Measurements from ENCODE around the gene ACAP2.

Gene ACAP2

DNA sequence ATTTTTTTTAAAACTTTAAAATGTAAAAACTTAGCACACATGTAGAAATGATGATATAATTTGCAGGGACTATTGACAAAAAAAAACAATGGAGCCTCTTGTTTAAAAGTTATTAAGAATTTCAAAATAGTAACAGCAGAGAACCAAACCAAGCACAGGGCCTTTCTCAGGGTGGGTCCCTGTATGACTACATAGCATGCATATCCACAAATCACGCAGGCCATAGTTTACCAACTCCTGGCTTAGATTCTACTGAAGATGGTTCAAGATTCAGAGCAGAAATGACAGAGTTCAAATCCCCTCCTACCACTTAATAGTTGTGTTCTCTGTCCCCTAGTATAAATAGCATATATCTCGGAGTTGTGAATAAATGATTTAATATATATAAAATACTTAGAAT is 19.0 kb downstream of the ACAP2 start:
- Histone ChIP-seq H3K4me3 (ENCODE audit: insufficient read depth in 1 of 2, low read depth in 1 of 2, low read length in 2 of 2) (no peak overlapping the region), H2BK5ac (ENCODE audit: low read depth, low read length, poor library complexity, severe bottlenecking) (no peak overlapping the region), H3K27me3 (ENCODE audit: control insufficient read depth in 1 of 2, insufficient read depth in 1 of 2, low read length in 2 of 2) (no peaks in the 10 kb centered on the region), H3K79me1 (replicated peaks; ENCODE audit: low read length, poor library complexity, severe bottlenecking) (peaks cover 16% of the 10 kb centered on the region), H3K4me2 (ENCODE audit: low read length, poor library complexity, severe bottlenecking) (no peak overlapping the region), H2AFZ (ENCODE audit: low read depth, low read length) (no peak overlapping the region), H3K9ac (ENCODE audit: low read length) (no peak overlapping the region), H3K18ac (ENCODE audit: low read depth in 1 of 2, low read length in 2 of 2) (no peak overlapping the region), H2BK15ac (ENCODE audit: low read depth, poor library complexity, severe bottlenecking) (no peak overlapping the region), H3K14ac (ENCODE audit: low read length in 2 of 2) (no peak overlapping the region), H4K91ac (ENCODE audit: low read length) (no peak overlapping the region), H3K4ac (ENCODE audit: low read depth in 1 of 2, low read length in 2 of 2) (no peak overlapping the region), H3K27ac (ENCODE audit: low read length, poor library complexity, severe bottlenecking) (no peak overlapping the region), H2BK12ac (ENCODE audit: low read length in 2 of 2) (no peak overlapping the region), H3K36me3 (ENCODE audit: control insufficient read depth in 1 of 2, insufficient read depth in 2 of 2, low read depth in 1 of 2, low read length in 2 of 2) (no peaks in the 10 kb centered on the region), H4K8ac (ENCODE audit: low read length) (no peak overlapping the region), H3K4me1 (ENCODE audit: control insufficient read depth, insufficient read depth, low read depth, low read length) (no peaks in the 10 kb centered on the region), H2BK120ac (ENCODE audit: low read depth, low read length) (no peak overlapping the region), H3K9me3 (ENCODE audit: control insufficient read depth, low read length) (no peaks in the 10 kb centered on the region), H3K23ac (ENCODE audit: low read length in 2 of 2) (no peak overlapping the region), H2AK5ac (ENCODE audit: low read length, severe bottlenecking) (no peak overlapping the region)
- 75% methylated on average over 1 of the region's 2 CpGs for WGBS
- no peak for DNase-seq

DNA sequence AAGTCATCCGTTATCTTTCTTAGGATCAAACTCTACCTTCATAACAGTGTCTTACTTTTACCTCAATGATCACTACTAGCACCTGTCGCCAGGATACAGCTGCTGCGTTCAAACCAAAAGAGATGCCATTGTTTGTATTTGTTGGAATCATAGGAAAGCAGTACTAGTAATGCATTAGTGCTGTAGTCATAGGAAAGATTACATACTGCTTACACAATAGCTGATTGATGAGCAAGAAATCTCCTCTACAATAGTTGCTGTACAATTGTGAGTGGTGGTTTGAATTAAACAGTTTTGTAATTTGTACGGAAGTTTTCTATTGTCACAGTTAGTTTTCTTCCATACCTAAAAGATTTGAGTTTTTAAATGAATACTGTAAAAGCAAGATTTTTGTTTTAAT is 21.4 kb downstream of the ACAP2 start:
- WGBS = 100% methylated on average over 1 of the region's 4 CpGs

DNA sequence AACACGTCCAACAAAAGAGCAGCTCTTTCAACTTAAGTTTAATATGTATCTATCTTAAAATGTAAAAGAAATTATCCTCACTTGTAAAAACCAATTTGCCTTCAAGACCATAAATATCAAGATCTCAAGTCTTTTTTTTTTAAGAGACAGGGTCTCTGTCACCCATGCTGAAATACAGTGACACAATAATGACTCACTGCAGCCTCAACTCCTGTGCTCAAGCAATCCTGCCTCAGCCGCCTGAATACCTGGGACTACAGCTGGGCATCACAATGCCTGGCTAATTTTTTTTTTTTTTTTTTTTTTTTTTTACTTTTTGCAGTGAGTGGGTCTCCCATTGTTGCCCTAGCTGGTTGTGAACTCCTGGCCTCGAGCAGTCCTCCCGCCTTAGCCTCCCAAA is 26.0 kb downstream of the ACAP2 start:
- Histone ChIP-seq H3K4me3 (ENCODE audit: insufficient read depth in 1 of 2, low read depth in 1 of 2, low read length in 2 of 2) (no peak overlapping the region), H3K27ac (ENCODE audit: low read length, poor library complexity, severe bottlenecking) (no peak overlapping the region), H3K36me3 (ENCODE audit: control insufficient read depth in 1 of 2, insufficient read depth in 2 of 2, low read depth in 1 of 2, low read length in 2 of 2) (no peaks in the 10 kb centered on the region), H2BK120ac (ENCODE audit: low read depth, low read length) (no peak overlapping the region), H3K18ac (ENCODE audit: low read depth in 1 of 2, low read length in 2 of 2) (no peak overlapping the region), H3K9ac (ENCODE audit: low read length) (no peak overlapping the region), H3K9me3 (ENCODE audit: control insufficient read depth, low read length) (no peaks in the 10 kb centered on the region), H2AFZ (ENCODE audit: low read depth, low read length) (no peak overlapping the region), H3K4me1 (ENCODE audit: control insufficient read depth, insufficient read depth, low read depth, low read length) (peaks cover 1% of the 10 kb centered on the region), H3K23ac (ENCODE audit: low read length in 2 of 2) (no peak overlapping the region), H2BK15ac (ENCODE audit: low read depth, poor library complexity, severe bottlenecking) (no peak overlapping the region), H4K91ac (ENCODE audit: low read length) (no peak overlapping the region), H3K14ac (ENCODE audit: low read length in 2 of 2) (no peak overlapping the region), H3K4ac (ENCODE audit: low read depth in 1 of 2, low read length in 2 of 2) (no peak overlapping the region), H3K27me3 (ENCODE audit: control insufficient read depth in 1 of 2, insufficient read depth in 1 of 2, low read length in 2 of 2) (no peaks in the 10 kb centered on the region), H4K8ac (ENCODE audit: low read length) (no peak overlapping the region), H2BK5ac (ENCODE audit: low read depth, low read length, poor library complexity, severe bottlenecking) (no peak overlapping the region), H3K79me1 (replicated peaks; ENCODE audit: low read length, poor library complexity, severe bottlenecking) (peaks cover 19% of the 10 kb centered on the region), H2BK12ac (ENCODE audit: low read length in 2 of 2) (no peak overlapping the region), H3K4me2 (ENCODE audit: low read length, poor library complexity, severe bottlenecking) (no peak overlapping the region), H2AK5ac (ENCODE audit: low read length, severe bottlenecking) (no peak overlapping the region)
- WGBS = 98% methylated on average over 2 of the region's 4 CpGs
- DNase-seq = no peak

More for the DNA sequence above, 21.4 kb downstream of the ACAP2 start:
- H3K23ac ChIP-seq (ENCODE audit: low read length in 2 of 2) = no peak overlapping the region
- H3K14ac ChIP-seq (ENCODE audit: low read length in 2 of 2) = no peak overlapping the region
- H2AFZ ChIP-seq (ENCODE audit: low read depth, low read length) = no peak overlapping the region
- H2BK15ac ChIP-seq (ENCODE audit: low read depth, poor library complexity, severe bottlenecking) = no peak overlapping the region
- H3K4me2 ChIP-seq (ENCODE audit: low read length, poor library complexity, severe bottlenecking) = no peak overlapping the region
- H3K9ac ChIP-seq (ENCODE audit: low read length) = no peak overlapping the region
- H2AK5ac ChIP-seq (ENCODE audit: low read length, severe bottlenecking) = no peak overlapping the region
- H3K9me3 ChIP-seq (ENCODE audit: control insufficient read depth, low read length) = no peaks in the 10 kb centered on the region
- no peak overlapping the region for H2BK5ac ChIP-seq (ENCODE audit: low read depth, low read length, poor library complexity, severe bottlenecking)
- H3K27ac ChIP-seq (ENCODE audit: low read length, poor library complexity, severe bottlenecking) = no peak overlapping the region
- H3K4me1 ChIP-seq (ENCODE audit: control insufficient read depth, insufficient read depth, low read depth, low read length) = no peaks in the 10 kb centered on the region
- H3K79me1 ChIP-seq (replicated peaks; ENCODE audit: low read length, poor library complexity, severe bottlenecking) = peaks cover 19% of the 10 kb centered on the region
- no peak for DNase-seq
- H4K8ac ChIP-seq (ENCODE audit: low read length) = no peak overlapping the region
- H3K36me3 ChIP-seq (ENCODE audit: control insufficient read depth in 1 of 2, insufficient read depth in 2 of 2, low read depth in 1 of 2, low read length in 2 of 2) = no peaks in the 10 kb centered on the region
- no peak overlapping the region for H2BK120ac ChIP-seq (ENCODE audit: low read depth, low read length)
- no peak overlapping the region for H3K4me3 ChIP-seq (ENCODE audit: insufficient read depth in 1 of 2, low read depth in 1 of 2, low read length in 2 of 2)
- H2BK12ac ChIP-seq (ENCODE audit: low read length in 2 of 2) = no peak overlapping the region
- H3K4ac ChIP-seq (ENCODE audit: low read depth in 1 of 2, low read length in 2 of 2) = no peak overlapping the region
- H3K27me3 ChIP-seq (ENCODE audit: control insufficient read depth in 1 of 2, insufficient read depth in 1 of 2, low read length in 2 of 2) = no peaks in the 10 kb centered on the region
- no peak overlapping the region for H3K18ac ChIP-seq (ENCODE audit: low read depth in 1 of 2, low read length in 2 of 2)
- H4K91ac ChIP-seq (ENCODE audit: low read length) = no peak overlapping the region

DNA sequence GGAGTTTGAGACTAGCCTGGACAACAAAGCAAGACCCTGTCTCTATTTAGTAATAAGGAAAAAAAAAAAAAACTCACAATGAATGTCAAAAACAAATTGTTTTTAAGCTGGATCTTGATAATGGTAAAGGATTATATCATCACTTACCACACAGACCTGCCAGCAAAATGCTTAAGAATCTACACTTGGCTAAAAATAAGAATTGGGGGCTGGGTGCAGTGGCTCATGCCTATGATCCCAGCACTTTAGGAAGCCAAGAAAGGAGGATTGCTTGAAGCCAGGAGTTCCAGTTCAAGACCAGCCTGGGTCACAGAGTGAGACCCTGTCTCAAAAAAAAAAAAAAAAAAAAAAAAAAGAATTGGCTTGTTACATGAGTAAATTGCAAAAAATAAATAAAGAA is 31.0 kb downstream of the ACAP2 start:
- Histone ChIP-seq H3K4ac (ENCODE audit: low read depth in 1 of 2, low read length in 2 of 2) (no peak overlapping the region), H3K27me3 (ENCODE audit: control insufficient read depth in 1 of 2, insufficient read depth in 1 of 2, low read length in 2 of 2) (no peaks in the 10 kb centered on the region), H2AFZ (ENCODE audit: low read depth, low read length) (no peak overlapping the region), H3K14ac (ENCODE audit: low read length in 2 of 2) (no peak overlapping the region), H3K4me2 (ENCODE audit: low read length, poor library complexity, severe bottlenecking) (no peak overlapping the region), H3K23ac (ENCODE audit: low read length in 2 of 2) (no peak overlapping the region), H3K27ac (ENCODE audit: low read length, poor library complexity, severe bottlenecking) (no peak overlapping the region), H4K8ac (ENCODE audit: low read length) (no peak overlapping the region), H3K79me1 (replicated peaks; ENCODE audit: low read length, poor library complexity, severe bottlenecking) (peaks cover 17% of the 10 kb centered on the region), H2AK5ac (ENCODE audit: low read length, severe bottlenecking) (no peak overlapping the region), H3K18ac (ENCODE audit: low read depth in 1 of 2, low read length in 2 of 2) (no peak overlapping the region), H2BK5ac (ENCODE audit: low read depth, low read length, poor library complexity, severe bottlenecking) (no peak overlapping the region), H2BK120ac (ENCODE audit: low read depth, low read length) (no peak overlapping the region), H4K91ac (ENCODE audit: low read length) (no peak overlapping the region), H3K9ac (ENCODE audit: low read length) (peak overlapping the region; percentile 11), H2BK15ac (ENCODE audit: low read depth, poor library complexity, severe bottlenecking) (no peak overlapping the region), H2BK12ac (ENCODE audit: low read length in 2 of 2) (no peak overlapping the region), H3K36me3 (ENCODE audit: control insufficient read depth in 1 of 2, insufficient read depth in 2 of 2, low read depth in 1 of 2, low read length in 2 of 2) (peaks cover 3 to 10% of the 10 kb centered on the region in 2 experiments), H3K4me1 (ENCODE audit: control insufficient read depth, insufficient read depth, low read depth, low read length) (peaks cover 1% of the 10 kb centered on the region), H3K4me3 (ENCODE audit: insufficient read depth in 1 of 2, low read depth in 1 of 2, low read length in 2 of 2) (no peak overlapping the region), H3K9me3 (ENCODE audit: control insufficient read depth, low read length) (no peaks in the 10 kb centered on the region)
- DNase-seq = no peak

Data from mesenchymal stem cell (in vitro differentiated cells and primary cell).